Lower leg skin (tissue), 3 donors: ENCODE results near the gene NEURL1B.

Experiments used
- POLR2A ChIP-seq, 2 donors: fragments of 450-650 bp; IDR thresholded peaks; one replicate each; pipeline ENCODE4 v1.6.1; 2016 to 2017; ENCODE audit warnings: antibody characterized with exemption in 2 of 2, mild to moderate bottlenecking in 1 of 2, moderate library complexity in 1 of 2
- TF ChIP-seq, protein P1 (sequence below), 3 donors: fragments of 450-650 bp; IDR thresholded peaks; one replicate each; pipeline ENCODE4 v1.5.1; 2016; ENCODE audit warnings: antibody characterized with exemption in 3 of 3, mild to moderate bottlenecking in 3 of 3, moderate library complexity in 2 of 3

DNA sequence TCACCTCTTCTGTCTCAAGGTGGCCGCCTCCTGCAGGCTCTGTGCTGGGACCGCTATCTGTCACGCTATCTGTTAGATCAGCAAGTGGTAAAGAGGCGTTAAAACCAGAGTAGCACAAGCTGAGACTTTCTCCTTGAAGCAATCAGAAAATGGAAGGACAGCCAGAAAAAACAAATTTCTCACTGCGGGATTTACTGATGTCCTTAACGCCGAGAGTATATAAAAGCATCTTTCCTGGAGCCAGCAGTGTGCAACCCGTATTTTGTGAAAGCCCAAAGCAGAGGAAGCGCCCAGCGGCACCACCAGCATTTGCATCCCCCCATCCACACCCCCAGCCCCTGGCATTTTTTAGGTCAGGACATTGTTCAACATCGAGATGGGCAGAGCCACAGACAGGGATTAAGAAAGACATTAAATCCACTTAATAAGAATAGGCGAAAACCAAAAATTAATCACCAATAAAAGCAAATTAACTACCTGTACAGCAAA lies 81.3 kb downstream of the NEURL1B start:
- TF ChIP-seq POLR2A (IDR thresholded peaks at IDR 0.05): no peak
- TF ChIP-seq, protein P1, sequence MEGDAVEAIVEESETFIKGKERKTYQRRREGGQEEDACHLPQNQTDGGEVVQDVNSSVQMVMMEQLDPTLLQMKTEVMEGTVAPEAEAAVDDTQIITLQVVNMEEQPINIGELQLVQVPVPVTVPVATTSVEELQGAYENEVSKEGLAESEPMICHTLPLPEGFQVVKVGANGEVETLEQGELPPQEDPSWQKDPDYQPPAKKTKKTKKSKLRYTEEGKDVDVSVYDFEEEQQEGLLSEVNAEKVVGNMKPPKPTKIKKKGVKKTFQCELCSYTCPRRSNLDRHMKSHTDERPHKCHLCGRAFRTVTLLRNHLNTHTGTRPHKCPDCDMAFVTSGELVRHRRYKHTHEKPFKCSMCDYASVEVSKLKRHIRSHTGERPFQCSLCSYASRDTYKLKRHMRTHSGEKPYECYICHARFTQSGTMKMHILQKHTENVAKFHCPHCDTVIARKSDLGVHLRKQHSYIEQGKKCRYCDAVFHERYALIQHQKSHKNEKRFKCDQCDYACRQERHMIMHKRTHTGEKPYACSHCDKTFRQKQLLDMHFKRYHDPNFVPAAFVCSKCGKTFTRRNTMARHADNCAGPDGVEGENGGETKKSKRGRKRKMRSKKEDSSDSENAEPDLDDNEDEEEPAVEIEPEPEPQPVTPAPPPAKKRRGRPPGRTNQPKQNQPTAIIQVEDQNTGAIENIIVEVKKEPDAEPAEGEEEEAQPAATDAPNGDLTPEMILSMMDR (IDR thresholded peaks at IDR 0.05): no peak
